ENCODE results near the gene BICD2.

The BICD2 gene

GRCh38 chr9:92729735-92730155 lies 34.9 kb downstream of the BICD2 start:
- no peak overlapping the region for H3K27ac ChIP-seq (ENCODE audit: low read depth, low read length)
- peaks cover 4% of the 10 kb centered on the region for H3K36me3 ChIP-seq (ENCODE audit: control insufficient read depth, insufficient read depth, low read length)
- peaks cover 52% of the 10 kb centered on the region for H3K79me1 ChIP-seq (ENCODE audit: low read length)
- H3K4me1 ChIP-seq (ENCODE audit: control insufficient read depth, low read depth, low read length), result no peaks in the 10 kb centered on the region
- no CpG with 5 or more reads among the region's 9 CpGs for WGBS (ENCODE audit: extremely low coverage, insufficient coverage, low lambda C conversion rate)
- H3K56ac ChIP-seq (ENCODE audit: low read length), result no peak overlapping the region
- no peaks in the 10 kb centered on the region for H3K27me3 ChIP-seq (ENCODE audit: insufficient read depth, low read length, poor library complexity)
- H3K79me2 ChIP-seq (ENCODE audit: control insufficient read depth, insufficient read depth, low read length), result peaks cover 29% of the 10 kb centered on the region
- no peak overlapping the region for H3K18ac ChIP-seq (ENCODE audit: low read length)
- no peak overlapping the region for H2BK120ac ChIP-seq (ENCODE audit: low read depth, low read length)
- no peak overlapping the region for H3K23ac ChIP-seq (ENCODE audit: low read length)
- no peak overlapping the region for H3K9ac ChIP-seq (ENCODE audit: low read length)
- H2AK5ac ChIP-seq (ENCODE audit: low read length), result no peak overlapping the region
- no peak overlapping the region for H4K8ac ChIP-seq (ENCODE audit: low read depth, low read length)
- H3K4me2 ChIP-seq (ENCODE audit: low read length), result no peak overlapping the region
- no peak overlapping the region for H2BK15ac ChIP-seq (replicated peaks; ENCODE audit: low read depth)
- no peak overlapping the region for H3K4me3 ChIP-seq (ENCODE audit: low read length)
- no peak for DNase-seq
- no peak overlapping the region for H4K5ac ChIP-seq (ENCODE audit: low read length)
- no peak overlapping the region for H3K4ac ChIP-seq (ENCODE audit: low read depth, low read length)
- H2BK5ac ChIP-seq (ENCODE audit: low read length), result no peak overlapping the region

- DNase-seq, result peak; percentile 54
- Histone ChIP-seq H2AK5ac (ENCODE audit: low read length) (no peak overlapping the region), H3K4me3 (ENCODE audit: low read length) (no peak overlapping the region), H4K5ac (ENCODE audit: low read length) (no peak overlapping the region), H3K79me1 (ENCODE audit: low read length) (peaks cover 58% of the 10 kb centered on the region), H3K4me2 (ENCODE audit: low read length) (no peak overlapping the region), H3K18ac (ENCODE audit: low read length) (no peak overlapping the region), H3K56ac (ENCODE audit: low read length) (no peak overlapping the region), H3K27me3 (ENCODE audit: insufficient read depth, low read length, poor library complexity) (no peaks in the 10 kb centered on the region), H3K27ac (ENCODE audit: low read depth, low read length) (no peak overlapping the region), H3K79me2 (ENCODE audit: control insufficient read depth, insufficient read depth, low read length) (peaks cover 28% of the 10 kb centered on the region), H3K23ac (ENCODE audit: low read length) (no peak overlapping the region), H3K36me3 (ENCODE audit: control insufficient read depth, insufficient read depth, low read length) (peaks cover 4% of the 10 kb centered on the region), H2BK5ac (ENCODE audit: low read length) (no peak overlapping the region), H3K4me1 (ENCODE audit: control insufficient read depth, low read depth, low read length) (no peaks in the 10 kb centered on the region), H2BK120ac (ENCODE audit: low read depth, low read length) (no peak overlapping the region), H2BK15ac (replicated peaks; ENCODE audit: low read depth) (no peak overlapping the region), H4K8ac (ENCODE audit: low read depth, low read length) (no peak overlapping the region), H3K9ac (ENCODE audit: low read length) (no peak overlapping the region), H3K4ac (ENCODE audit: low read depth, low read length) (no peak overlapping the region)
- no CpG with 5 or more reads among the region's 22 CpGs for WGBS (ENCODE audit: extremely low coverage, insufficient coverage, low lambda C conversion rate)
Measured at GRCh38 chr9:92728831-92729734, 35.5 kb downstream of the BICD2 start.

GRCh38 chr9:92727716-92728700 lies 36.6 kb downstream of the BICD2 start:
- H3K18ac ChIP-seq (ENCODE audit: low read length), result no peak overlapping the region
- peaks cover 4% of the 10 kb centered on the region for H3K36me3 ChIP-seq (ENCODE audit: control insufficient read depth, insufficient read depth, low read length)
- H3K79me1 ChIP-seq (ENCODE audit: low read length), result peaks cover 64% of the 10 kb centered on the region
- H2BK5ac ChIP-seq (ENCODE audit: low read length), result no peak overlapping the region
- H3K23ac ChIP-seq (ENCODE audit: low read length), result no peak overlapping the region
- DNase-seq, result no peak
- H4K8ac ChIP-seq (ENCODE audit: low read depth, low read length), result no peak overlapping the region
- no peak overlapping the region for H2AK5ac ChIP-seq (ENCODE audit: low read length)
- no peak overlapping the region for H2BK120ac ChIP-seq (ENCODE audit: low read depth, low read length)
- no peak overlapping the region for H3K4me2 ChIP-seq (ENCODE audit: low read length)
- H3K9ac ChIP-seq (ENCODE audit: low read length), result no peak overlapping the region
- H3K79me2 ChIP-seq (ENCODE audit: control insufficient read depth, insufficient read depth, low read length), result peaks cover 30% of the 10 kb centered on the region
- no CpG with 5 or more reads among the region's 14 CpGs for WGBS (ENCODE audit: extremely low coverage, insufficient coverage, low lambda C conversion rate)
- H3K4ac ChIP-seq (ENCODE audit: low read depth, low read length), result no peak overlapping the region
- no peaks in the 10 kb centered on the region for H3K27me3 ChIP-seq (ENCODE audit: insufficient read depth, low read length, poor library complexity)
- no peaks in the 10 kb centered on the region for H3K4me1 ChIP-seq (ENCODE audit: control insufficient read depth, low read depth, low read length)
- H2BK15ac ChIP-seq (replicated peaks; ENCODE audit: low read depth), result no peak overlapping the region
- H3K56ac ChIP-seq (ENCODE audit: low read length), result no peak overlapping the region
- H4K5ac ChIP-seq (ENCODE audit: low read length), result no peak overlapping the region
- no peak overlapping the region for H3K4me3 ChIP-seq (ENCODE audit: low read length)
- H3K27ac ChIP-seq (ENCODE audit: low read depth, low read length), result no peak overlapping the region

GRCh38 chr9:92726971-92727715 lies 37.5 kb downstream of the BICD2 start:
- Histone ChIP-seq H3K27ac (ENCODE audit: low read depth, low read length) (no peak overlapping the region), H2BK5ac (ENCODE audit: low read length) (no peak overlapping the region), H3K4me1 (ENCODE audit: control insufficient read depth, low read depth, low read length) (no peaks in the 10 kb centered on the region), H3K56ac (ENCODE audit: low read length) (no peak overlapping the region), H3K79me1 (ENCODE audit: low read length) (peaks cover 67% of the 10 kb centered on the region), H3K18ac (ENCODE audit: low read length) (no peak overlapping the region), H3K27me3 (ENCODE audit: insufficient read depth, low read length, poor library complexity) (no peaks in the 10 kb centered on the region), H2AK5ac (ENCODE audit: low read length) (no peak overlapping the region), H3K4me2 (ENCODE audit: low read length) (no peak overlapping the region), H3K9ac (ENCODE audit: low read length) (no peak overlapping the region), H2BK15ac (replicated peaks; ENCODE audit: low read depth) (no peak overlapping the region), H3K4ac (ENCODE audit: low read depth, low read length) (no peak overlapping the region), H3K79me2 (ENCODE audit: control insufficient read depth, insufficient read depth, low read length) (peaks cover 30% of the 10 kb centered on the region), H3K36me3 (ENCODE audit: control insufficient read depth, insufficient read depth, low read length) (peaks cover 9% of the 10 kb centered on the region), H3K23ac (ENCODE audit: low read length) (no peak overlapping the region), H4K5ac (ENCODE audit: low read length) (no peak overlapping the region), H4K8ac (ENCODE audit: low read depth, low read length) (no peak overlapping the region), H3K4me3 (ENCODE audit: low read length) (no peak overlapping the region), H2BK120ac (ENCODE audit: low read depth, low read length) (no peak overlapping the region)
- peak; percentile 54 for DNase-seq
- WGBS (ENCODE audit: extremely low coverage, insufficient coverage, low lambda C conversion rate), result no CpG with 5 or more reads among the region's 13 CpGs

GRCh38 chr9:92726348-92726747 lies 38.3 kb downstream of the BICD2 start:
- no CpG with 5 or more reads among the region's 4 CpGs for WGBS (ENCODE audit: extremely low coverage, insufficient coverage, low lambda C conversion rate)
- no peak overlapping the region for H3K27ac ChIP-seq (ENCODE audit: low read depth, low read length)

More at GRCh38 chr9:92726348-92726747, 38.3 kb downstream of the BICD2 start:
- peaks cover 60% of the 10 kb centered on the region for H3K79me1 ChIP-seq (ENCODE audit: low read length)
- H3K23ac ChIP-seq (ENCODE audit: low read length), result no peak overlapping the region
- H2BK5ac ChIP-seq (ENCODE audit: low read length), result no peak overlapping the region
- no peaks in the 10 kb centered on the region for H3K4me1 ChIP-seq (ENCODE audit: control insufficient read depth, low read depth, low read length)
- no peak overlapping the region for H2AK5ac ChIP-seq (ENCODE audit: low read length)
- no peak for DNase-seq
- H3K18ac ChIP-seq (ENCODE audit: low read length), result no peak overlapping the region
- no peak overlapping the region for H4K8ac ChIP-seq (ENCODE audit: low read depth, low read length)
- no peak overlapping the region for H2BK120ac ChIP-seq (ENCODE audit: low read depth, low read length)
- no peak overlapping the region for H3K9ac ChIP-seq (ENCODE audit: low read length)
- peaks cover 14% of the 10 kb centered on the region for H3K36me3 ChIP-seq (ENCODE audit: control insufficient read depth, insufficient read depth, low read length)
- H2BK15ac ChIP-seq (replicated peaks; ENCODE audit: low read depth), result no peak overlapping the region
- no peak overlapping the region for H3K4me2 ChIP-seq (ENCODE audit: low read length)
- H3K4ac ChIP-seq (ENCODE audit: low read depth, low read length), result no peak overlapping the region
- no peaks in the 10 kb centered on the region for H3K27me3 ChIP-seq (ENCODE audit: insufficient read depth, low read length, poor library complexity)
- H3K56ac ChIP-seq (ENCODE audit: low read length), result no peak overlapping the region
- peaks cover 22% of the 10 kb centered on the region for H3K79me2 ChIP-seq (ENCODE audit: control insufficient read depth, insufficient read depth, low read length)
- no peak overlapping the region for H3K4me3 ChIP-seq (ENCODE audit: low read length)
- H4K5ac ChIP-seq (ENCODE audit: low read length), result no peak overlapping the region

All from mesendoderm (in vitro differentiated cells).